ENCODE results near the gene ZC3HAV1.
"Not testable (repeated sequence)": the region's sequence is repeated elsewhere in the genome, so short reads cannot be mapped to it uniquely, and the experiment has no call there.

ZC3HAV1 gene

DNA sequence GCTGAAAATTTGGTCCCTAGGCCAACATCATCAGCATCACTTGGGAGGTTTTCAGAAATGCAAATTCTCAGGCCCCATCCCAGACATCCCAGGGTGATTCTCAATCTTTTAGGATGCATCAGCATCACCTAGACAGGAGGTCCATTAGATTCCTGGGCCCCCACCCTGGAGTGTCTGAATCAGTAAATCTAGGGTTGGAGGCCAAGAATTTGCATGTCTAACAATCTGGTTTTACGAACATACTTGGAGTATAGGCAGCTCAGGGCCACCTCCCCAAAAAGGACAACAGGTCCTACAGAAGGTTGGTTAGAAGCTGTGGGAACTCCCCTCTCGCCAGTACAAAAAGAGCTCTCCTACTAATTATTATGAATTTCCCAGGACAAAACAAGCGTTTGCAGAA, 15.5 kb downstream of the ZC3HAV1 start:
- no peak for DNase-seq (ENCODE audit: low read depth)
- H3K4me3 ChIP-seq (ENCODE audit: low read depth, low read length): no peak overlapping the region
- TF ChIP-seq, protein P1, sequence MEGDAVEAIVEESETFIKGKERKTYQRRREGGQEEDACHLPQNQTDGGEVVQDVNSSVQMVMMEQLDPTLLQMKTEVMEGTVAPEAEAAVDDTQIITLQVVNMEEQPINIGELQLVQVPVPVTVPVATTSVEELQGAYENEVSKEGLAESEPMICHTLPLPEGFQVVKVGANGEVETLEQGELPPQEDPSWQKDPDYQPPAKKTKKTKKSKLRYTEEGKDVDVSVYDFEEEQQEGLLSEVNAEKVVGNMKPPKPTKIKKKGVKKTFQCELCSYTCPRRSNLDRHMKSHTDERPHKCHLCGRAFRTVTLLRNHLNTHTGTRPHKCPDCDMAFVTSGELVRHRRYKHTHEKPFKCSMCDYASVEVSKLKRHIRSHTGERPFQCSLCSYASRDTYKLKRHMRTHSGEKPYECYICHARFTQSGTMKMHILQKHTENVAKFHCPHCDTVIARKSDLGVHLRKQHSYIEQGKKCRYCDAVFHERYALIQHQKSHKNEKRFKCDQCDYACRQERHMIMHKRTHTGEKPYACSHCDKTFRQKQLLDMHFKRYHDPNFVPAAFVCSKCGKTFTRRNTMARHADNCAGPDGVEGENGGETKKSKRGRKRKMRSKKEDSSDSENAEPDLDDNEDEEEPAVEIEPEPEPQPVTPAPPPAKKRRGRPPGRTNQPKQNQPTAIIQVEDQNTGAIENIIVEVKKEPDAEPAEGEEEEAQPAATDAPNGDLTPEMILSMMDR (IDR thresholded peaks at IDR 0.05; ENCODE audit: low read depth, low read length, missing control alignments): no peak

DNA sequence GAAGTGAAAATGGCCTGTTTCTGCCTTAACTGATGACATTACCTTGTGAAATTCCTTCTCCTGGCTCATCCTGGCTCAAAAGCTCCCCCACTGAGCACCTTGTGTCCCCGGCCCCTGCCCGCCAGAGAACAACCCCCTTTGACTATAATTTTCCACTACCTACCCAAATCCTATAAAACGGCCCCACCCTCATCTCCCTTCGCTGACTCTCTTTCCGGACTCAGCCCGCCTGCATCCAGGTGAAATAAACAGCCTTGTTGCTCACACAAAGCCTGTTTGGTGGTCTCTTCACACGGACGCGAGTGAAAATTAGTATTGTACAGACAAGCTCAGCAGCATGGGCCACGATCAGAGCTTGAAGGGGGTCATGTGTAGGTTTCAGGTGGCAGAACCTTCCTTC, 16.0 kb downstream of the ZC3HAV1 start:
- H3K4me3 ChIP-seq (ENCODE audit: low read depth, low read length); DNase-seq (ENCODE audit: low read depth): not testable (repeated sequence)

DNA sequence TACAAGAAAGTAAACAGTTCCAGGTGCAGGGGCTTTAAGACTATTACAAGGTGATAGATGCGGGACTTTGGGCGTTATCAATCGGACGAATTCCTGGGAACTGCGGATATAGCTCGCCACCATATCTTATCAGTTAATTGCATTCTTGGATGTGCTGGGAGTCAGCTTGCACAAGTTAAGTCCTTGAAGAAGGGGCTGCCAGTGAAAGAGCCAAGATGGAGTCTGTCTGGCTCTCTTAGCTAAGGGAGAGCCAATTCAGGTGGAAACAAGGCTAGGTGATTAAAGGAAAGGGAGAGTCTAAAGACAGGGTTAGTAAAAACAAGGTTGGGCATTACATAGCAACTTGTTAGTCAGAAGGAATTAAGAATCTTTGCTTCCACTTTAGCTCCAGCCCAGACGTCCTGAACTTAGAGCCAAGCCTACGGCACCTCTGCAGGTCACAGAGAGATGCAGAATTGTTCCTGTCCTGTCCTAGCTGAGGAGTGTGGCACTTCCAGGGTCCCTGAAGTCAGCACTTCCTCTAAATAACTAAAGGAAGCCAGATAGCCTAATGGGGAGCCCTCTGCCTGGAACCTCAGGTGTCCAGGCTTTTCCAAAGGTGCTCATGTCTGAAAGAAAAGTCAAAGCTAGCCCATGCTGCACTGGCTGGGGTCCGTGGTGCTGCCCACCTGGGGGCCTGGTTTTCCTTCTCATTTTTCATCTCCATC, 17.3 kb downstream of the ZC3HAV1 start:
- no peak overlapping the region for H3K4me3 ChIP-seq (ENCODE audit: low read depth, low read length)
- DNase-seq (ENCODE audit: low read depth): no peak
- TF ChIP-seq, protein P1 (IDR thresholded peaks at IDR 0.05; ENCODE audit: low read depth, low read length, missing control alignments): no peak

DNA sequence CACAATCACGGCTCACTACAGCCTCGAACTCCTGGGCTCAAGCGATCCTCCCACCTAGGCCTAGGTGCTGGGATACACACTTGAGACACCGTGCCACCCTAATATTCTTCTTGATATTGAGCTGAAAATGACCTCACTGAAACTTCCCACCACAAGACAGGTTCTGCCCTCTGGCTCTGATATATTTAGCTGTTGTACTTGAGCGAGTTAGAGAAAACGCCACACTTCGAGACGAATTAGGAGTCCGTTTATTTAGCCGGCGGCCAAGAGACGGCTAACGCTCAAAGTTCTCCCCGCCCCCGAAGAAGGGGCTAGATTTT, 17.9 kb downstream of the ZC3HAV1 start:
- TF ChIP-seq, protein P1 (IDR thresholded peaks at IDR 0.05; ENCODE audit: low read depth, low read length, missing control alignments): no peak
- no peak overlapping the region for H3K4me3 ChIP-seq (ENCODE audit: low read depth, low read length)
- no peak for DNase-seq (ENCODE audit: low read depth)

DNA sequence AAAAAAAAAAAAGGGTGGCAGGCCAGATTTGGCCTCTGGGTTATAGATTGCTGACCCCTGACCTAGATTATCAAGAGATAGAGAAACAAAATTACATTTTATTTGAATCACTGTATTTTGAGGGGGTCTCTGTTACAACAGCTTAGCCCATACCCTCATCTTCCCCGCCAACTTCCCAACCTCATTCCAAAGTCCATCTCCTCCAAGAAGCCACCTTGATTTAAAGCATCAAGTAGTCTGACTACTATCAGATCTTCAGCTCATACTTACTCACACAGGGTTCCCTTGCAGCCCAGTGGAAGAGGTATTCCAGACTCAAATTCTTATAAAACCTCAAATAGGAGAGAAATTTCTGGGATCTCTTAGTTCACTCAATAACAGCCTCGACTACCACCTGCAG, 20.4 kb downstream of the ZC3HAV1 start:
- DNase-seq (ENCODE audit: low read depth): no peak
- TF ChIP-seq, protein P1 (IDR thresholded peaks at IDR 0.05; ENCODE audit: low read depth, low read length, missing control alignments): no peak
- no peak overlapping the region for H3K4me3 ChIP-seq (ENCODE audit: low read depth, low read length)

DNA sequence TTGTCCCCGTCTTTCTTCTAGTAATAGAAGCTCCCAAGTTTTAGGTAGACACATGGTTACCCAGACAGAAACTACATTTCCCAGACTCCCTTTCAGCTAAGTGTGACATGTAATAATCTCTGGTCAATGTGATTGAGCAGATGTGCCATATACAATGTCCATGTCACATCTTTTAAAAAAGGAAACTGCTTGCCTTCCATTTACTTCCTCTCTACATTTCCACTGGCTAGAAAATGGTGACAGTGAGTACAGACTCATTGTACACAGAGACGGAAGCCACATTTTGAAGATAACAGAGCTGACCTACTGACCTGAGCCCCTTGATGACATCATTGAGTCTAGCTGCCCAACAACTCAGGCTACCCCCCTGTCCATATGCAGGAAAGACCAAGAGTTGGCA, 21.3 kb downstream of the ZC3HAV1 start:
- TF ChIP-seq, protein P1 (IDR thresholded peaks at IDR 0.05; ENCODE audit: low read depth, low read length, missing control alignments): no peak
- no peak overlapping the region for H3K4me3 ChIP-seq (ENCODE audit: low read depth, low read length)
- DNase-seq (ENCODE audit: low read depth): no peak

DNA sequence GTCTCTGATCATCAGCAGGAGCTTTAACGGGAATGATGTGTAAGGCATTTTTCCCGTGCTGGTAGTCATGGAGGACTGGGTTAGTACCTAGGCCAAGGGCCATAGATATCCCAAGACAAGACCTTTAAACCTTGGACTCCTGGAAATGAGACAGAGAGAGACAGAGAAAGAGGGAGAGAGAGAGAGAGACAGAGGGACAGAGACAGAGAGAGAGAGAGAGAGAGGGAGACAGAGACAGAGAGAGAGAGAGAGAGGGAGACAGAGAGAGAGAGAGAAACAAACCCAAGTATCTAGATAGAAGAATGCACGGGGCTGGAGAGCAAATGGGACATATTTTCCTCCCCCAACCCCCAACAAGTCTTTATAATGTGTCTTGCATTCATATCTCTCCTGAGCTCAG, 22.3 kb downstream of the ZC3HAV1 start:
- no peak overlapping the region for H3K4me3 ChIP-seq (ENCODE audit: low read depth, low read length)
- TF ChIP-seq, protein P1 (IDR thresholded peaks at IDR 0.05; ENCODE audit: low read depth, low read length, missing control alignments): no peak

More for the DNA sequence above, 22.3 kb downstream of the ZC3HAV1 start:
- DNase-seq (ENCODE audit: low read depth): no peak

All from GM12864 (cell line).